Posterior vena cava (tissue), 2 donors: ENCODE data around the gene UPK3BL1. TPM values are rescaled to one million over a fixed set of nuclear protein-coding genes. Genes with fewer than 3 reads are reported as not detected.
"Not testable (repeated sequence)": the region's sequence is repeated elsewhere in the genome, so short reads cannot be mapped to it uniquely, and the experiment has no call there.

Source experiments
- DNase-seq: peaks from one replicate; pipeline ENCODE4 v3.0.0-alpha.2; 2020; ENCODE audit warnings: low spot score
- intact Hi-C, 2 donors: fragments of 100-400 bp; cut with DNase I; formaldehyde crosslinking; loops; one replicate each; pipeline versions ENCODE4 v1.14.1 to v1.14.2; 2022 to 2023
- total RNA-seq, 2 donors: library from RNA; stranded (reverse); fragmentation: NEBNext Ultra II Directional; extraction: Animal tissue kit (Norgen Biotek cat#: 25700); gene quantifications; one replicate each; pipeline ENCODE4 v1.2.1, GENCODE V29; 2021
- donor health status: DM: yes; HTN: yes; CAD: no.
- donor health status: DM: yes; HTN: yes; CAD: no.

Gene UPK3BL1
- total RNA-seq, 2 donors from 2014 or later: 6.5 to 9.0 TPM

DNA sequence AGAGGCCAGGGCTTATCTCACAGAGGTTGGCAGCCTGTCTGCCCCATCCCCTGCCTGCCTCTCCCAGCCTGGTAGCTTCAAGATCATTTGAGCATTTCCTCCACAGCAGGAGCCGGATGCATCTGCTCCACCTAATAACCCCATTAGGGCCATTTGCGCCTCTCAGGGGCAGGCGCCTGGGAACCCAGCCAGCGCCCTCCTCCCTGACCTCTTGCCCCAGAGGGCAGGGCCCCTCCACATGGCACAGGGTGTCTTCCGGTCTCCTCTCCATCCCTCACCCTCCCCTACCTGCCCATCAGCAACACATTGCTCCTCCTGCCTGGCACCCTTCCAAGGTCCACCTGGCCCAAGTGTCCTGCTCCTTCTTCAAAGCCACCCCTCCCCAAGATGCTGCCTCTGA lies 7.2 kb downstream of the UPK3BL1 start:
- intact Hi-C loops, DNase-seq: not testable (repeated sequence)

DNA sequence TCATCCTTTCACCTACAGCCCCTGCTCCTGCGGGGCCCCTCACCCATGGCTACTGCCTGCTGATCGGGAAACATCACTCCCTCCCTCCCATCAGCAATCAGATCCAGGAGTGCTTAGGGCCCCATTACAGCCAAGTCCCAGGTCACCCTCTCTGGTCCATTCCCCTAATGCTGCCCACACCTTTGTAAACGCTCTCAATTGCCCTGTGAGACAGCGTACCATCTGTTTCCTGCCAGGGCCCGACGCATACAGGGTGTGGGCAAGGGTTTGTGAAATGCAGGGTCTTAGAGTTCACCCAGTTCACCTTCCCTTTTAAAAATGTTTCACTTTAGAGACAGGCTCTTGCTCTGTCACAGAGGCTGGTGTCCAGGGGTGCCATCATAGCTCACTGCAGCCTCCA lies 8.3 kb downstream of the UPK3BL1 start:
- intact Hi-C loops: not testable (repeated sequence)
- DNase-seq: peak; percentile 30

DNA sequence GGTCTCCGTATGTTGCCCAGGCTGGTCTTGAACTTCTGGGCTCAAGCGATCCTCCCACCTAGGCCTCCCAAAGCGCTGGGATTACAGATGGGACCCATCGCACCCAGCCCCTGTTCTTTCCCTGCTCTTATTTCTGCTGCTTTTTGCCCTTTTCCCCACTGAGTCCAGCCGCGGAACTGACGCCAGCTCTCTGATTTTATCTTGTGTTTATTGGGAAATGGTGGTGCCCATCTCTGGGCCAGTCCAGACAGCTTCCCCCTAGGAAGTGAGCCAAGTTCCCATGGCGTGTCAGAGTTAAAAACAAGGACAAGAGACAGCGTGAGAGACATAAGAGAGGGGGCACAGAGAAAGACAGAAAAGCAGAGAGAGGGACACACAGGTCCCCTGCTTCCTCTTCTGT lies 12.0 kb downstream of the UPK3BL1 start:
- peak; percentile 32 for DNase-seq
- intact Hi-C loops: not testable (repeated sequence)

DNA sequence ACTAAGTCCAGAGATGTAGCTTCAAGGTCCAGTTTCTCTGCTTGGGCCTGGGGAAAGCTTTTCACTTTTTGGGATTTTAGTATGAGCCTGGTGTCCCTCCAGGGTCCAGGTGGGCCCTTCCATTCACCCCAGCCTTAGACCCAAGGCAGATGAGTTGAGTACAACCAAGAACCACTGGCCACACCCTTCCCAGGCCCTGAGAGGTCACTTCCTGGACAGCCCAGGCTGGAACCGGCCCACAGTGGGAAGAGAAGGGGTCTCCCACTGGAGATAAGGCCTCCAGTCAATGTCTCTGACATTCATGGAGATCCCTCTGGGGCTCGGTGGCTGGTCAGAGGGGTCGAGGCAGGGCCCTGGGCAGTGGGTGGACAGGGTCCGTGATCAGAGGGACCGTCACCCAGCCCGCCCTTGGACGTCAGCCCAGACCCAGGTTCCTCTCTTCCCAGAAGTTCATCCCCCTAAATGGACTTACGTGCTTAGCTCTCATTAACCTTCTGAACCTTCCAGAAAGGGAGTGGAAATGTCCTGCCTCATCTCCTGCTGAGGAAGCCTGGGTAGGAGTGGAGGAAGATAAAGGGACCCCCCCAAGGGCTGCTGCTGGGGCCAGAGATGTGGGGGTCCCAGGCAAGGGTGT lies 15.2 kb downstream of the UPK3BL1 start:
- intact Hi-C loops, DNase-seq: not testable (repeated sequence)

DNA sequence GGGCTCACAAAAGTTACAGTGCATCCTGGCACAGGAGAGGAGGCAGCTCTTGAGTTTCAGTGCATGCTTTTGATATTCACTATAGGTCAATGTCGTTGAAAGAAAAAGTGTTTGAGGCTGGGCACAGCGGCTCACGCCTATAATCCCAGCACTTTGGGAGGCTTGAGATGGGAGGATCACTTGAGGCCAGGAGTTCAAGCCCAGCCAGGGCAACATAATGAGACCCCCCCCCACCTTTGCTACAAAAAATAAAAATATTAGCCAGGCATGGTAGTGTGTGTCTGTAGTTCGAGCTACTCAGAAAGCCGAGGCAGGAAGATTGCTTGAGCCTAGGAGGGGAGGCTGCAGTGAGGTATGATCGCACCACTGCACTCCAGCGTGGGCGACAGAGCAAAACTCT lies 24.5 kb downstream of the UPK3BL1 start:
- peak; percentile 19 for DNase-seq
- intact Hi-C loops: not testable (repeated sequence)

DNA sequence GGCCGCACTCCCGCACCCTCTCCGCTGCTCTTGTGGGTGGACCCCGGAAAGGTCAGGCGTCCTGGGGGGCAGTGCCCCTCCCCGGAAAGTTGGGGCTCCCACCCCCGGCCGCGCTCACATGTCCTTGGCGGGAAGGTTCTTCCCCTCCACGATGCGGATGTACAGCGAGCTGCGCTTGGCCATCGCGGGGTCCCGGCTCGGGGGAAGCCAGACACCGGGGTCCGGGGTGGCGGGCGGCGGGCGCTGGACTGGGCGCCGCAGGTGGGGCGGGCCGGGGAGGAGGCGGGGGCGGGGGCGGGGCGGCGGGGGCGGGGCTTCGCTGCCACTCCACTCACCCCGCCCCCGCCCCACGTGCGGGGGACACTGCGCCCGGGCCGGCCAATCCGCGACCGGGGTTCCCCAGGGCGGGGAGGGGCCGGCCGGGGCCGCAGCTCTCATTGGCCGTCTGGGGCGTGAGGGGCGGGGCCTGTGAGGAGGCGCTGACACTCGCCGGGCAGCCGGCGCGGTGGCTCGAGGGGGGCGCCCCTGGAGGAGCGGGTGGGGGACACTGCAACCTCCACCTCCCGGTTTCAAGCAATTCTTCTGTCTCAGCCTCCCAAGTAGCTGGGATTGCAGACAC lies 26.0 kb downstream of the UPK3BL1 start, which contains the start of gene RASA4:
RASA4 (minus strand) TSS at position 250 of the 619 bp plus-strand sequence; CDS start at position 183, 67 bp downstream.
- DNase-seq: peak; percentile 86

DNA sequence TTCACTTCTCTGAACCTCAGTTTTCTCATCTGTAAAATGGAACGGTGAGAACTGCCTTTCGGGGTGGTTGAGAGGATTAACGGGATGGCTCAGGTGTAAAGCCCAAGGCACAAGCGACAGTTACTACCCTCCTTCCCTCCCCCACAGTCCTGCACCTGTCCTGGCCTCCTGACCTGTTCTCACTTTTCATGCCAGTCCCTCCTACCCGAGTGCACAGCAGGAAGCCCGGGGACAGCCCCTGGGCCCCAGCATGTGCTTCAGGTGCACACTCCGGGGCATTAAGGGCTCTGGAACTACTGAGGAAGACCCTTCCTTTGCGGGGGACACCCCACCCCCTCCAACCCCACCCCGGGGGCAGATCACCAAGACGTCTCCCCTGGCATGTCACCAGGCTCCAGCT lies 26.7 kb downstream of the UPK3BL1 start:
- DNase-seq, intact Hi-C loops: not testable (repeated sequence)

More for the DNA sequence above, 26.0 kb downstream of the UPK3BL1 start, which contains the start of gene RASA4:
- intact Hi-C loops: not testable (repeated sequence)

DNA sequence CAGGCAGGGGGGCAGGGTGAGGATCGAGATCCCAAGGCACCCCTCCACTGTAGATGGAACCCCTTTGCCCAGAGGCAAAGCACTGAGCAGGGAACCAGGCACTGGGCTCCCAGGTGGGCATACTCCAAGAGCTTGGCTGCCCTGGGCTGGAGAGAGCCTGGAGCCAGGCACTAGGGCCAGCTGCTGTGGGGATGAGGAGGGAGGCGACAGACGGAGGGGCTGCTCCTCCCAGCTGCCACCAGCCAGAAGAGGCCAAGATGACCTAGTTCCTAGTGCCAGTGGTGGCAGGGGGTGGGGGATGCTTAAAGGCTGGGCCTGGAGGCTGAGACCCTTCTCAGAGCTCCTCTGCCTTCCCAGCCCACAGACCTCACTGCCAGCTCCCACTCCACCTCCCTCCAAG lies 27.7 kb downstream of the UPK3BL1 start:
- DNase-seq, intact Hi-C loops: not testable (repeated sequence)

DNA sequence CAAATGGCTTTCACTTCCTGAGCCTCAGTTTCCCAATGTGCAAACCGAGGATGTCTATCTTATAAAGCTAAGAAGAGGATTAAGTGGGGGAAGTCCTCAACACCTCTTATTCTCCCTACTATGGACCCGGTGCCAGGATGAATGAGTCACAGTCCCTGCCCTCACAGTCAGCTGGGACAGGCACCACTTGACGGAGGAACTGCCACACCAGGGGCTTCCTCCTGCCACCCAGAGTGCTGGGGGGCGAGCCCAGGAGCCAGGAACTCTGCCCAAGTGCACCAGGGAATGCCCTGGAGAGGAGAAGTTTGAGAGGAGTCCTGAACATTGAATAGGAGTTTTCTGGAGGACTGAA lies 28.3 kb downstream of the UPK3BL1 start:
- intact Hi-C loops, DNase-seq: not testable (repeated sequence)

DNA sequence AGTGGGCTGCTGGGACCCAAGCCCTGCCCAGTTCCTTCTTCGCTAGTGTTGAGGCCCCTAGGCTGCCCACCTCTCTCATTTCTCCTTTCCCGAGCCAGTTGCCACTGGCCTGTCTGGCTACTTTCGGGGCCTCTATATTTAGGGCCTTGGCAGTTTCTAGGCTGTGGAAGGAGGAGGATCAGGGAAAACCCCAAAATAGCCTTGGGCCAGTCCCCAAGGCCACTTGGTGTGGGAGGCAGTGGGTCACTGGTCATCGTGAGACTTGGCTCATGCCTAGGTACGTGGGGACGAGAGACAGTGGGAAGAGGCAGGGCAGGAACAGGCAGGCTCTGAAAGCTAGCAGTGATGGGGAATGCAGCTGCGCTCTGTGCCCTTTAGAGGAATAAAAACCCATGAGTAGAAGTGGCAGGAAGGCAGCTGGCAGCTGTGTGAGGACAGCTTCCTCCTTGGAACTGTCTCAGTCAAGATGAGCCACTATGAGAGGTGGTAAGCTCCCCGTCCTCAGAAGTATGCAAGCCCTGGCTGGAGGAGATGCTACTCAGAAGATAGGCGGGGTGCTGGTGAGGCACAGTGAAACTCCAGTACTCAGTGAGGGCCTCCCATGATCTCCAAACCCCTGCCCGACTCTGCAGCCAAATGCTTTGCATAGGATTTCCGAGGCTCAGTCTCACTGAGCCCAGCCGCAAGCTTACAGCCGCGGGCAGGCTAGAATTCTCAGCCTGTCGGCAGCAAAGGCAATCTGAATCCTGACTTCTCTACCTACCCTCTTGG lies 28.8 kb downstream of the UPK3BL1 start:
- peak; percentile 16 for DNase-seq
- intact Hi-C loops: not testable (repeated sequence)

DNA sequence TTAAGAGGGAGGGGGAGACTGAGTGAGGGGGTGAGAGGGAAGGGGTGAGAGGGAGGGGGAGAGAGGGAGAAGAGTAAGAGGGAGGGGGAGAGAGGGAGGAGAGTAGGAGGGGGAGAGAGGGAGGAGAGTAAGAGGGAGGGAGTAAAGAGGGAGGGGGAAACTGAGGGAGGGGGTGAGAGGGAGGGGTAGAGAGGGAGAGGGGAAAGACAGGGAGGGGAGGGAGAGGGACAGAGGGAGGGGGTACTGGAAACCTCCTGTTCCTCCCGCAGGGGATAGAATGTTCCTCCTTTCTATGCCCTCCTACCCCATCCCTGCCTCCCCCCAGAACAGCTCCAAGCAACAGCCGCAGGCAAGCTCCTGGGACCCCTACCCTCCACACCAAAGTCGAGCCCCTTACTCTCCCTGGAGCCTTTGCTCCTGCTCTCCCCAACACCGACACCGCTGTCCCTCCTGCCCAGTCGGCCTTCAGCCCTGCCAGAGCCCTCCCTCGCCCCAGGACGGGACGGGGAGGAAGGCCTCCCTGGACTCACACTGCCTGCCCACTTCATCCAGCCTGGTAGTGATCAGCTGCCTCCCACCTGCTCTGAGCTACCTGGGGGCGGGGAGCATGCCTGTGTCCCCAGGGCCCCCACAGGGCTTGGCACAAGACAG lies 30.8 kb downstream of the UPK3BL1 start:
- peak; percentile 78 for DNase-seq
- intact Hi-C loops: not testable (repeated sequence)

DNA sequence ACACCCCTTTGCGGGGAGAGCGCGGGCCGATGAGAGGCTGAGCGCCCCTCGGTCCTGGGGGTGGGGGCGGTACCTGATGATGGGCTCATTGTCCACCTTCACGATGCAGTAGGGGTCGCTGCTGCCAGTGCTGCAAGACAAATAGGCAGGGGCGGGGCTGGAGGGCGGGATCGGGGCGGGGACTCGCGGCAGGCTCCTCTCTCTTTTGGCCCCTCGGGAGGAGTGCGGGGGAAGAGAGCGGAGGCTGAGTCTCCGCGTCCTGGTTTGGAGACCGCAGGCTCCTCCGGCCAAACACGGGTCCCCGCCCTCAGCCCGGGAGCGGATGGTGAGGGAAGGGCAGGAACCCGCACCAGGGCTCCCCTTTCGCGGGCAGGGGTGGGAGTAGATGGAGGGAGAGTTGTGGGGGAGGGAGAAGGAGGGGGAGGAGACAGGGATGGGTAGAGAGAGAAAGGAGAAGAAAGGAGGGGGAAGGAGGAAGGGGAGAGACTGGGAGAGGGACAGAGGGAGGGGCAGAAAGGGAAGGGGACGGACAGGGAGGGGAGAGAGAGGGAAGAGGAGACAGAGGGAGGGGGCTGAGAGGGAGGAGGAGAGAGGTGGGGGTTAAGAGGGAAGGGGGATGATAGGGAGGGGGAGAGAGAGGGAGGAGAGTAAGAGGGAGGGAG lies 31.4 kb downstream of the UPK3BL1 start:
- intact Hi-C loops, DNase-seq: not testable (repeated sequence)

DNA sequence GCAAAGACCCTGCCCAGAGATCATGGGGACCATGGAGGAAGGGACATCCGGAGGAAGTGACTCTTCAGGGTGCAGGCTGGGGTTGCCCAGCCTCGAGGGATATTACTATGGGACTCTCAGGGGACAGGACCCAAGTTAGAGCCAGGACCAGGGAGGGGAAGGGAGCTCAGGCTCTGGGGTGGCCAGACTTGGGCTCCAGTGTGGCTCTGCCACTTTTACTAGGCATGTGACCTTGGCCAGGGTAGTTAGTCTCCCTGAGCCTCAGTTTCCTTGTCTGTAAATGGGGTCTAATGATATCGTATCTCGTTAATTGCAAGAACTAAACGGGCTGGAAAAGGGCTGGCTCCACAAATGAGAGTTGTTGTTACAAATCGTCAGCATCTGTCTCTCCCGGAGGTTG lies 32.1 kb downstream of the UPK3BL1 start:
- DNase-seq: peak; percentile 69
- intact Hi-C loops: not testable (repeated sequence)

DNA sequence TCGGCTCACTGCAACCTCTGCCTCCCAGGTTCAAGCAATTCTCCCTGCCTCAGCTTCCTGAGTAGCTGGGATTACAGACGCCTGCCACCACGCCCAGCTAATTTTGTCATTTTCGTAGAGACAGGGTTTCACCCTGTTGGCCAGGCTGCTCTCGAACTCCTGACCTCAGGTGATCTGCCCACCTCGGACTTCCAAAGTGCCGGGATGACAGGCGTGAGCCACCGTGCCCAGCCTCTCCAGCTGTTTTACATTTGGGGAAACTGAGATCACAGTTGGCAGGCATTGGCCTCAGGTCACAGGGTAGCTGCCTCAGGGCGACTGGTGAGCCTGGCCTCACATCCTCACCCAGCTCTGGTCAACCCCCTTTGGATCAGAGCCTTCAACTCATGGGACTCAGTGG lies 32.9 kb downstream of the UPK3BL1 start:
- DNase-seq, intact Hi-C loops: not testable (repeated sequence)

DNA sequence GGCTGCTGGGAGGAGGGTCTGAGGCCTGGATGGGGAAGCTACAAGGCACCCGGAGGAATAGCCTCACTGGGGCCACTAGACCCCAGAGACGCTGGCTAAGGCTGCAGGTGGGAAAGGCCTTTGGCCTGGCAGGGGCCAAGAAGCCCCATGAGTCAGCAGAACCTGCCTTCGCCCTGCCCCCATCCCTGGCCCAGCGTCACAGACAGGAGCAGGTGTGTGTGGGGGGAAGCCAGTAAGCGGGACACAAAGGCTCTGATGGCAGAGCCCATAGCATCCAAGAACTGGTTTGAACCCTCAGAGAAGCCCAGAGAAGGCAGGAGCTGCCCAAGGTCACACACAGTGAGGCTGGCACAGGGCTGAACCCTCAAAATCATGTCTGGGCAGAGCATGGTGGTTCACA lies 35.7 kb downstream of the UPK3BL1 start:
- intact Hi-C loops, DNase-seq: not testable (repeated sequence)

DNA sequence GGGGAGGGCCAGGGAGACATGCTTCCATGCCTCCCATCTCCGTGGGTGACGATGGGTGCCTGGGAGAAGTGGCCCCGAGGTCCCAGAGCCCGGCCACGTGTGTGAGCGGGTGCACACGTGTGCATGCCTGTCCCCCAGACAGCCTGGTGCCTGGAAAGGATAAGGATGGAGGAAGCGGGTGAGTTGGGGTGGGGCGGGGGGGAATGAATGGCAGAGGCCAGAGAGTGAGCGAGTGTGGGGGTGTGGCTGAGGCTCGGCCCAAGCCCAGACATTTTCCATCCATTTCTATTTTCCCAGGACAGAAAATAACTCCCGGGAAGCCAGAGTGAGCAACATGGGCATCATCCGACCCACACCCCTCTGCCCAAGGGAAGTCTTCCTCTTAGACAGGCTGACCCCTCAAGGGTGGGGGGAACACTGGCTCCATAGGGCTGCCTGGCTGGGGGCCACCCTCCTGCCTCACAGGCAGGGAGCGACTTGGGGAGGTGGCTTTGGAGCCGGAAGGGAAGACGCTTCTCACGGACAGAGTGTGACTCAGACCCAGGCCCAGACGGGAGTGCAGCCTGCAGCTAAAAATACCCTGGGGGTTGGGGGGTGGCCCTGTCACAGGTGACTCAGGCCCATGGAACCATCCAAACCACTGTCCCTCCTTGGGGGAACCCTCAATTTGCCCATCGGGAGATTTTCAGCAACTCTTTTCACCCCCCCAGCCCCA lies 38.0 kb downstream of the UPK3BL1 start:
- DNase-seq, intact Hi-C loops: not testable (repeated sequence)

DNA sequence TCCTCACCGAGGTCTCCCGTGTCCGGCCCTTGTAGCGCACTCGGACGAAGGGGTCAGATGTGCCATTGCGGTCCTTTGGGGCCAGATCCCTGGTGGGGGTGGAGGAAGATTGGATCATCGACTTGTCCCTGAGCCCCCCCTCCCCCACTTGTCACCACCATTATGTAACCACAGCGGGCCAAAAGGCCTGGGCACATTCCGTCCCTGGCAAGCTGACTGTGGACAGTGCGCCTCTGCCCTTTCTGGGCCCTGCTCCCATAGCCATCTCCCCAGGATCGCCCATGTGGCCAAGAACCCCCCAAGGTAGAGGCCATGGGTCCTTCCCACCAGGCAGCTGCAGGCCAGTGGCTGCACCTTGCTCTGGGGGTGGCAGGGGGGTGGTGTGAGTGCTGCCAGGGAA lies 40.3 kb downstream of the UPK3BL1 start:
- DNase-seq, intact Hi-C loops: not testable (repeated sequence)

DNA sequence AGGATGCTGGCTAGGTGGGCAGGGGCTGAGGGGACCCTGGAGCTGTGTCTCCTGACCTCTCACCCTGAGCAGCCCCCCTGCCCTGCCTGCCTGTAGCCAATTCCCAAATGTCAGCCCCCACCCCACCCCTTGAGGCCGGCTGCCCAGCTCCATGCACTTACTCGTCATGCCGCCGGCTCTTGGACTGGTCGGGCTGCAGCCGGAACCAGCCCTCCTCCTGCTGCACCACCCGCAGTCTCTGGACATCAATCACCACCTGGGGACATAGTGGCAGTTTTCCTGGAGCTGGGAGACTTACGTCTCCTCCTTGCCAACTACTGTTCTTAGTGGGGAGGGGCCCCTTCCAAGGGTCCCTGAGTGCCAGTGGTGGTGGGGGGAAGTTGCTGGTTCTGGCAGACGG lies 42.9 kb downstream of the UPK3BL1 start:
- intact Hi-C loops, DNase-seq: not testable (repeated sequence)
